ENCODE data around the gene ID1. TPM values are rescaled to one million over a fixed set of nuclear protein-coding genes. Genes with fewer than 3 reads are reported as not detected.

Gene ID1
- total and polyA plus RNA-seq, 9 donors = 26.0 to 353 (median 64.2) TPM

- TF ChIP-seq POLR2A (IDR thresholded peaks at IDR 0.05) (no peak), EP300 (IDR thresholded peaks at IDR 0.05) (no peak)
- TF ChIP-seq, protein P1, sequence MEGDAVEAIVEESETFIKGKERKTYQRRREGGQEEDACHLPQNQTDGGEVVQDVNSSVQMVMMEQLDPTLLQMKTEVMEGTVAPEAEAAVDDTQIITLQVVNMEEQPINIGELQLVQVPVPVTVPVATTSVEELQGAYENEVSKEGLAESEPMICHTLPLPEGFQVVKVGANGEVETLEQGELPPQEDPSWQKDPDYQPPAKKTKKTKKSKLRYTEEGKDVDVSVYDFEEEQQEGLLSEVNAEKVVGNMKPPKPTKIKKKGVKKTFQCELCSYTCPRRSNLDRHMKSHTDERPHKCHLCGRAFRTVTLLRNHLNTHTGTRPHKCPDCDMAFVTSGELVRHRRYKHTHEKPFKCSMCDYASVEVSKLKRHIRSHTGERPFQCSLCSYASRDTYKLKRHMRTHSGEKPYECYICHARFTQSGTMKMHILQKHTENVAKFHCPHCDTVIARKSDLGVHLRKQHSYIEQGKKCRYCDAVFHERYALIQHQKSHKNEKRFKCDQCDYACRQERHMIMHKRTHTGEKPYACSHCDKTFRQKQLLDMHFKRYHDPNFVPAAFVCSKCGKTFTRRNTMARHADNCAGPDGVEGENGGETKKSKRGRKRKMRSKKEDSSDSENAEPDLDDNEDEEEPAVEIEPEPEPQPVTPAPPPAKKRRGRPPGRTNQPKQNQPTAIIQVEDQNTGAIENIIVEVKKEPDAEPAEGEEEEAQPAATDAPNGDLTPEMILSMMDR (IDR thresholded peaks at IDR 0.05) = no peak
- Histone ChIP-seq H3K4me3 (no peak overlapping the region), H3K4me1 (ENCODE audit: insufficient read depth) (no peaks in the 10 kb centered on the region), H3K27ac (no peak overlapping the region), H3K36me3 (no peaks in the 10 kb centered on the region), H3K27me3 (no peaks in the 10 kb centered on the region), H3K9me3 (no peaks in the 10 kb centered on the region)
- intact Hi-C loops (cut with DNase I) = no loop called here
- no peak for DNase-seq
- 63 to 84% (median 67%) methylated on average over 4 of the region's 4 CpGs for WGBS, 3 donors
Measured at GRCh38 chr20:31638317-31638716, 33.2 kb downstream of the ID1 start.

DNA sequence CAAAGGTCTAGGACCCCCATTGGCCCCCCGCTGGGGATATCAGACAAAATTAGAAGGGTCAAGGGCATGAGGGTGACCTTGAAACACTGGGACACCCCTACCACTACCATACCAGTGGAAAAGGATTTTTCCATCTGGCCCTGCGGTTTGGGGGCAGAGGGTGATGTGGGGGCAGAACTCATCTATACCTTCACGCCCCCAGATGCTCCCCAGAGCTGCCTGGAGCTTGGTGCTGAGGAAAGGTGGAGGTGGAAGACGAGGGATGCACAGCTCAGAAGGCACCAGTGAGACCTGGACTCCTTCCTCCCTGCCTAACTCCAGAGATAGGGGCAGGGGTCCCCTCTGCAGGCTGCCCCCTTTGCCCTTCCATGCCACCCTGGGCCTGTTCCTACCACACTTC is 33.7 kb downstream of the ID1 start:
- Histone ChIP-seq H3K4me3 (no peak overlapping the region), H3K27ac (no peak overlapping the region), H3K9me3 (no peaks in the 10 kb centered on the region), H3K4me1 (ENCODE audit: insufficient read depth) (no peaks in the 10 kb centered on the region), H3K36me3 (no peaks in the 10 kb centered on the region), H3K27me3 (no peaks in the 10 kb centered on the region)
- TF ChIP-seq EP300 (IDR thresholded peaks at IDR 0.05) = no peak
- TF ChIP-seq, protein P1 (IDR thresholded peaks at IDR 0.05) = no peak
- TF ChIP-seq POLR2A (IDR thresholded peaks at IDR 0.05) = no peak
- 67 to 71% (median 68%) methylated on average over 4 of the region's 4 CpGs for WGBS, 3 donors
- no peak for DNase-seq
- intact Hi-C loops (cut with DNase I) = no loop called here

DNA sequence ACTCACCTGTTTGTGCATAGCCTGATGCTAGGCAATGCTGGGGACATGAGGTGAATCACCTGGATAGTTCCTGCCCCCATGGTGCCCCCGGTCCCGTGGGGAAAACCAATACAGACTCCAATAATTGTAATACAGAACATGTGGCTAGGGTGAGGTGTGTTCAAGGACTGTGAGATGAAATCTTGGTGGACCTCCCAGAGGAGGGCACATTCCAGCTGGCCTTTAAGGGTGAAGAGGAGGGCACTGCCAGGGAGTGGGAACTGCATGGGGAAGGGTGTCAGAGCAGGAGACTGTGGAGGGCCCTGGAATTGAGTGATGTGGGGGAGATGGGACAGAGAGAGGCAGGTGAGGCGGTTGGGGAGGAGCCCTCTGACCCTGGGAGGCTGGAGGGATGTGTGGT is 35.2 kb downstream of the ID1 start:
- Histone ChIP-seq H3K36me3 (no peaks in the 10 kb centered on the region), H3K4me1 (ENCODE audit: insufficient read depth) (no peaks in the 10 kb centered on the region), H3K4me3 (no peak overlapping the region), H3K27ac (no peak overlapping the region), H3K27me3 (no peaks in the 10 kb centered on the region), H3K9me3 (no peaks in the 10 kb centered on the region)
- no peak for TF ChIP-seq EP300 (IDR thresholded peaks at IDR 0.05)
- no peak for TF ChIP-seq POLR2A (IDR thresholded peaks at IDR 0.05)
- TF ChIP-seq, protein P1 (IDR thresholded peaks at IDR 0.05) = no peak
- intact Hi-C loops (cut with DNase I) = no loop called here
- 64 to 81% (median 75%) methylated on average over 3 of the region's 3 CpGs for WGBS, 3 donors
- no peak for DNase-seq

DNA sequence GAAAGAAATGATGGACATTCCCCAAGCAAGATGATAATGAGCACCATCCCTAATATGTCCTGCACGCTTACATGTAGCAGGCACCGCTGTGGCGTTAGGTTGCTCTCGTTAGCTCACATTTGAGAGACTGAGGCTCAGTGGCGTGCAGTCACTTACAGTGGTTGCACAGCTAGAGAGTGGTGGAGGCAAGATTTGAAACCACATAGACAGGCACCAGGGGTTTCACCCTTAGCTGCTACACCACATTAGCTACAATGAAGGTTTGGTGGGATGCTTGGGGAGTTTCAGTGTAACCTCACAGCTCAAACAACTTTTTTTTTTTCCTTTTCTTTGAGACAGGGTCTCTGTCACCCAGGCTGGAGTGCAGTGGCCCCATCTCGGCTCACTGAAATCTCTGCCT is 36.3 kb downstream of the ID1 start:
- WGBS, 3 donors = 88 to 94% (median 91%) methylated on average over 6 of the region's 6 CpGs

More for the DNA sequence above, 36.3 kb downstream of the ID1 start:
- Histone ChIP-seq H3K9me3 (no peaks in the 10 kb centered on the region), H3K4me3 (no peak overlapping the region), H3K27me3 (no peaks in the 10 kb centered on the region), H3K27ac (no peak overlapping the region), H3K4me1 (ENCODE audit: insufficient read depth) (no peaks in the 10 kb centered on the region), H3K36me3 (no peaks in the 10 kb centered on the region)
- intact Hi-C loops (cut with DNase I) = no loop called here
- DNase-seq = no peak
- TF ChIP-seq EP300 (IDR thresholded peaks at IDR 0.05) (no peak), POLR2A (IDR thresholded peaks at IDR 0.05) (no peak)
- TF ChIP-seq, protein P1 (IDR thresholded peaks at IDR 0.05) = no peak
